ENCODE results near the gene GLI3.
"Not testable (repeated sequence)": the region's sequence is repeated elsewhere in the genome, so short reads cannot be mapped to it uniquely, and the experiment has no call there.

Gene GLI3

GRCh38 chr7:42210333-42210732 is 26.7 kb downstream of the GLI3 start:
- DNase-seq, result no peak

- DNase-seq, result not testable (repeated sequence)
Observed at GRCh38 chr7:42209085-42209484, 27.9 kb downstream of the GLI3 start.

- no peak for DNase-seq
Observed at GRCh38 chr7:42208572-42208971, 28.4 kb downstream of the GLI3 start.

- no peak for DNase-seq
Observed at GRCh38 chr7:42207420-42207819, 29.6 kb downstream of the GLI3 start.

GRCh38 chr7:42203336-42203735 is 33.7 kb downstream of the GLI3 start:
- no peak for DNase-seq

- no peak for DNase-seq
Observed at GRCh38 chr7:42202601-42203000, 34.4 kb downstream of the GLI3 start.

- DNase-seq, result no peak
Observed at GRCh38 chr7:42198974-42199668, 37.9 kb downstream of the GLI3 start.

GRCh38 chr7:42198296-42198695 is 38.7 kb downstream of the GLI3 start:
- DNase-seq, result no peak

GRCh38 chr7:42197451-42197850 is 39.6 kb downstream of the GLI3 start:
- DNase-seq, result no peak

GRCh38 chr7:42194238-42194637 is 42.8 kb downstream of the GLI3 start:
- DNase-seq, result no peak

- DNase-seq, result no peak
Observed at GRCh38 chr7:42193471-42194129, 43.4 kb downstream of the GLI3 start.

GRCh38 chr7:42192851-42193461 is 44.1 kb downstream of the GLI3 start:
- no peak for DNase-seq

- DNase-seq, result no peak
Observed at GRCh38 chr7:42192066-42192465, 44.9 kb downstream of the GLI3 start.

- no peak for DNase-seq
Observed at GRCh38 chr7:42189535-42189934, 47.5 kb downstream of the GLI3 start.

GRCh38 chr7:42186151-42186550 is 50.9 kb downstream of the GLI3 start:
- no peak for DNase-seq

GRCh38 chr7:42185726-42186125 is 51.3 kb downstream of the GLI3 start:
- DNase-seq, result no peak

- DNase-seq, result no peak
Observed at GRCh38 chr7:42183547-42183946, 53.5 kb downstream of the GLI3 start.

- no peak for DNase-seq
Observed at GRCh38 chr7:42181566-42181965, 55.4 kb downstream of the GLI3 start.

GRCh38 chr7:42180806-42181205 is 56.2 kb downstream of the GLI3 start:
- no peak for DNase-seq

- no peak for DNase-seq
Observed at GRCh38 chr7:42176724-42177101, 60.3 kb downstream of the GLI3 start.

- DNase-seq, result no peak
Observed at GRCh38 chr7:42175834-42176723, 60.9 kb downstream of the GLI3 start.

GRCh38 chr7:42174391-42174912 is 62.6 kb downstream of the GLI3 start:
- no peak for DNase-seq

- no peak for DNase-seq
Observed at GRCh38 chr7:42170724-42171123, 66.3 kb downstream of the GLI3 start.
